HG03469 (cell line): ENCODE measurements around the gene NDST1.

Experiments used
- ATAC-seq: cut with Tn5 transposase; IDR thresholded peaks from one replicate; pipeline ENCODE4 v1.9.1; 2021; ENCODE audit warnings: mild to moderate bottlenecking, moderate library complexity, moderate number of reproducible peaks; ENCODE audit not compliant: unreplicated experiment

The NDST1 gene

DNA sequence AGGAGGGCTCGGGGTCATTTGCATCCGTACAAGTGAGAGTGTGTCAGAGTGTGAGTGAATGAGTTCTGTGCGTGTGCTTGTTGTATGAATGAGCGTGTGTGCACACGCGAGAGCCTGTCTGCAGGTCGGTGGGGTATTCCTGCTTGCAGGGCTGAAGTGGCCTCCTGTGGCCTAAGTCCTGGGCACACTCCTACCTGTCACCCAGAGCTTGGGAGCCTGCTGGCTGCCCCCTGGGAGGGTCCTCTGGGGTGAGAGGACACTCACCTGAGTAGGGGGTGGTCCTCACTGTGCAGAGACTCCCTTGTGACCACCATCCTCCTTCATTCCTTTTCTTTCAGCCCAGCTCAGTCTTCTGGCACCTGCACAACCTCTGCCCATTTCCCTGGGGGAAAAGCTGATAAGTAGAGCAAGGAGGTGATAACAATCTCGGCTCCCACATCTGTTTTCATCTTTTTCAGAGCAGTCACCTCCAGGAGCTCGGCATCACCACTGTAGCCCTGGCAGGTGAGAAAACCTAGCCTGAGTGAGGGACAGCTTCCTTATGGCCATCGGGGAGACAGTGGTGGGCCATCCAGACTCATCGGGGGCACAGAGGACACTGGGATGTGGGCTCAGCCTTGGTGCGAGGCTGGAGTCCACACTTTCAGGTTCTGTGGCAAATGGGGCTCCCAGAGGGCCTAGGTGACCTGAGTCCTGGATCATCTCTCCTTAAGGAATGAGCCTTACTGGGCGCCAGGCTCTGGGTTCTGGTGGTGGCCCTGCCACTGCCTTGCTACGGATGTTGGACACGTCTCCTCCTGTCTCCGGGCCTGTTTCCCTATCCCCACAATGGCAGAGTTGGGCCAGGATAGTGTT lies 93.8 kb downstream of the NDST1 start:
- ATAC-seq = no peak

DNA sequence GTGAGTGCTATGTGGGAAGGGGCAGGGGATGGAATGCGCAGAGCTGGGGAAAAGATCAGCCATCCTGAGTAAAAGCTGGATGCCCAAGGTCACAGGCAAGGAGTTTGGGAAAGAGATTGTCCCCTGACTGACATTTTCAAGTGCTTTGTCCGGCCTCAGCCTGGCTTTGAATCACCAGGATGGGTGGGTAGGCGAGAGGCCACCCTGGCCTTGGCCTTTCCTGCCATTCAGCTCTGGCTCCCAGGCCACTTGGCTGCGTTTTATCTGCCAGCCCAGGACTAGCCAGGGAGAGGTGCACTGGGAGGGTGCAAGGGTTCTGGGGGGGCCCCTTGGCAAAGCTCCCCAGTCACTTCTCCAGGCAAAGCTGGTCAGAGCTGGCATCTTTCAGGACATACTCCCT lies 95.1 kb downstream of the NDST1 start:
- no peak for ATAC-seq

DNA sequence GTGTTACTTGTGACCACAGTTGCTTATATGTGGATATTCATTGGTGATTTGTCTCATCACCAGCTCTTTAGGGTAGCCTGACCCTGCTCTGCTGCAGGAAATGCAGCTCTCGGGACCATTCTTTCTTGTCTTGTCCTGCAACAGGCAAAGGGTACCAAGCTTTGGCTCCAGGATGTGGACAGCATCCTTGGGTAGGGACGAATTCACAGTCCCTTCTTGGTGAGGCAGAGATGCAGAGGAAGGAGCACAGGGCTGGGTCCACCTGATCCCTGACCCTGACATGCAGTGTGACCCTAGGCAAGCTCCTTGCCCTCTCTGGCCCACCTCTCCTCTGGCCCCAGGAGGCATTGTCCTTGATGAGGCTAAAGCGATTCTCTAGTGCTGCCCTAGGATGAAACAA lies 95.6 kb downstream of the NDST1 start:
- no peak for ATAC-seq

DNA sequence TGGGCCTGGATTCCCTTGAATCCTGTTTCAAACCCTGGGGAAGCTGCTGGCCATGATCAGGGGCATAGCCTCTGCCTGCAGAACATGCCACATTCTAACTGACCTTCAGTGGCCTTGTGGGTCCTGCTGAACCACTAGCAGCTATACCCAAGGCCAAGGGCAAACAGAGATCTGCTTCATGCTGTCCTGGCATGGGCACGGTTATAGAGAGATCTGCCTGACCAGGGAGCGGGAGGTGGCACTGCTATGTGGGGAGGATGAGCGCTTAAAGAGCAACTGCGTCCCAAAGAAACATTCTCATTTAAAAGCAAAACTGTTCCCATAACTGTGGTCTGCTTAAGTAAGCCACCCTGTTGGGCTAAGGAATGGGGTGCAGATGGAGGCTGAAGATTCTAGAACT lies 96.1 kb downstream of the NDST1 start:
- ATAC-seq = no peak

DNA sequence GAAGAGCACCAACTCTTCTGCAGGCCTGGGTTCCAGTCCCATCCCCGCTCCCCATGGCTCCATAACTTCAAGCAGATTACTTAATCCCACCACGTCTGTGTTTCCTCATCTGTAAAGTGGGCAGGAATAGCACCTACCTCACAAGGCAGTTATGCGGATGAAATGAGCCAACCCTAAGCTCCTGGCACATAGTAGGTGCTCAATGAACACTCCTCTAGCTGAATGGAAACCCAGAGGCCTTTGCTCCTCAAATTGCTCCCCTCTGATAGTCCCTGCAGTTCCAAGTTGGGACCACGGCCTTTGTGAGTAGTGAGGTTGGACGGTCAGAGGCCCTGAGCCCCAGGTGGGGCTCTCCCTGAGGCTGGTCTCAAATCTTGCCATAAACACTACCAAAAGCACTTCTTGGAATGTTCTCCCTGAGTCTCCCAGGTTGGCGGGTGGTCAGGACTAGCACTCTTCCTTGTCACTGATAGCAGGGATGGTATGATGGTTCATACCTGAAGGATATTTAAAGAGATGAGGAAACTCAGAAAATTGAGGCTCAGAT lies 97.0 kb downstream of the NDST1 start:
- ATAC-seq = no peak

DNA sequence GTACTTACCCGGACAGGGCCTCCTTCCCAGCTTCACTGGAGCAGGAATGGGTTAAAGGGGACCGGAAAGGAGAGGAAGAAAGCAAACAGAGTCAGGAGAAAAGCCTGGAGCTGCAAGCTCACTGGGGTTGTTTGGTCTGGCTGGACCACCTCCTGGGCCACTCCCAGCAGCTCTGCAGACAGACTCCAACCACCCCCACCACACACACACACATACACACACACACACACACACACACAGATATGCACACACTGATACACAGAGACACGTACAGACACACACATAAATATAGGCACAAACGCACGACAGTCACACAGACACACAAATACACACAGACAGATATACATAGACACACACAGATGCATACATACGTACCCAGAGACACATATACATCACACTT lies 97.6 kb downstream of the NDST1 start:
- ATAC-seq = no peak

DNA sequence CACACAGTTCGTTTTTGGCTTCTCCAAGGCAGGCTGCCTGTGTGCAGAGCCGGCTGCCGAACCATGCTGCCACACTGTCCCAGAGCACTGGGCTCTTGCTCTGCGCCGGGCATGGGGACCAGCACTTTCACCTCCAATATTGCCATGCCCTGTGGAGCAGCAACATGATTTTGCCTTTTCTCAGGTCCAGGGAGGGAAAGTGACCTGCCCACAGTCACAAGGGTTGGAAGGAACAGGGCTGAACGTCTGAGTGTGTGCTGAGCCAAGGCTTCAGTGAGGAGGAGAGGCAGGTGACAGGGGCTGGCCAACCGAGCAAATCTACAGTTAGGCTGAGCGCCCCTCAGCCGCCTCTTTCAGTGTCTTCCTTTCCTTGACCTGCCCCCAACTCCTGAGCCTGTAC lies 98.5 kb downstream of the NDST1 start:
- ATAC-seq = no peak

DNA sequence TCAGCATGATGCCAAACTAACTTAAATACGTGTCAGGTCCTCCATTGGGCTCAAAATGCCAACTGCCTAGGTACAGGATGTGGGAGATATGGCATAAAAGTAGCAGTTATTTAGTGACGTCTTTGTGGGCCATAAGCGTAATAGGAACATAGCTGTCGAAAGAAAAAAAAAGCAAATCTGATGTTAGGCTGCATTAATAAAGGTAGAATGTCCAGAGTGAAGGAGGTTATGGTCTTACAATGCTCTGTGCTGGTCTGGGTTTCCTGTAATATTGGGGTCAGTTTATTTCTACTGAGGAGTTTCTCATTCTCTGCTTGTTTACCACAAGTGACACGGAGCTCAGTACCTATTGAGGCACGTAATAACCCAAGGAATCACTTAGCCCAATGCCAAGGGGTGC lies 99.2 kb downstream of the NDST1 start:
- no peak for ATAC-seq
